GM21529 (cell line): ENCODE data around the gene PCDHA7.
"Not testable (repeated sequence)": the region's sequence is repeated elsewhere in the genome, so short reads cannot be mapped to it uniquely, and the experiment has no call there.

Experiments
- ATAC-seq: cut with Tn5 transposase; IDR thresholded peaks from one replicate; pipeline ENCODE4 v1.9.1; 2021; ENCODE audit not compliant: unreplicated experiment

PCDHA7 gene

GRCh38 chr5:140821375-140822280, 12.4 kb upstream of the PCDHA7 start, which contains the start of gene PCDHA5:
TSS of gene PCDHA5 (plus strand) at chr5:140821613.
- ATAC-seq, result no peak

GRCh38 chr5:140822281-140822629, 11.8 kb upstream of the PCDHA7 start:
- no peak for ATAC-seq

DNA sequence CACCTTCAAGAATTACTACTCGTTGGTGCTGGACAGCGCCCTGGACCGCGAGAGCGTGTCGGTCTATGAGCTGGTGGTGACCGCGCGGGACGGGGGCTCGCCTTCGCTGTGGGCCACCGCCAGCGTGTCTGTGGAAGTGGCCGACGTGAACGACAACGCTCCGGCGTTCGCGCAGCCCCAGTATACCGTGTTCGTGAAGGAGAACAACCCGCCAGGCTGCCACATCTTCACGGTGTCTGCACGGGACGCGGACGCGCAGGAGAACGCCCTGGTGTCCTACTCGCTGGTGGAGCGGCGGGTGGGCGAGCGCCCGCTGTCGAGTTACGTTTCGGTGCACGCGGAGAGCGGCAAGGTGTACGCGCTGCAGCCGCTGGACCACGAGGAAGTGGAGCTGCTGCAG, 11.1 kb upstream of the PCDHA7 start:
- not testable (repeated sequence) for ATAC-seq

DNA sequence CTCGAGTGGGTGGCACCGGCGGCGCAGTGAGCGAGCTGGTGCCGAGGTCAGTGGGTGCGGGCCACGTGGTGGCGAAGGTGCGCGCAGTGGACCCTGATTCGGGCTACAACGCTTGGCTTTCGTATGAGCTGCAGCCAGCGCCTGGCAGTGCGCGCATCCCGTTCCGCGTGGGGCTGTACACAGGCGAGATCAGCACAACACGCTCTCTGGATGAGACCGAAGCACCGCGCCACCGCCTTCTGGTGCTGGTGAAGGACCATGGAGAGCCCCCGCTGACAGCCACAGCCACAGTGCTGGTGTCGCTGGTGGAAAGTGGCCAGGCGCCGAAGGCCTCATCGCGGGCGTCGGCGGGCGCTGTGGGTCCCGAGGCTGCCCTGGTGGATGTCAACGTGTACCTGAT, 10.6 kb upstream of the PCDHA7 start:
- ATAC-seq, result no peak

DNA sequence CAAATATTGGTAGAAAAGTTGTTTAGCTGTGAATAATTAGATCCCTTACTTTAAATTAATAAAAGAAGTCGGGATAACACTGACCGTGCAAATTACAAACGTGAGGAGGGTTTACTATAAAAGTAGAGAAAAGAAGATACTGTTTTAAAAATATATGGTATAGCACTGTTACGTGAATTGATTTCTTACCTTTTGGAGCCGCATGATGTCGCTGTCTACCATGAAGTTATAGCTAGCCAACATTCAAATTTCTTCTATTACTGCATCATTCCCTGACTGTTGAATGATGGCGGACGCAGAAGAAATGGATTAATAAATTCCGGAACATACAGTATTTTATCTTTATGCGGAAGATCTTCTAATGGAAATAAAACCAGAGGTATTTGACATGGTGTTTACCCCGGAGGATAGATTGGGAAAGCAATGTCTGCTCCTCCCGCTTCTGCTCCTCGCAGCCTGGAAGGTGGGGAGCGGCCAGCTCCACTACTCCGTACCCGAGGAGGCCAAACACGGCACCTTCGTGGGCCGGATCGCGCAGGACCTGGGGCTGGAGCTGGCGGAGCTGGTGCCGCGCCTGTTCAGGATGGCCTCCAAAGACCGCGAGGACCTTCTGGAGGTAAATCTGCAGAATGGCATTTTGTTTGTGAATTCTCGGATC, 6.2 kb upstream of the PCDHA7 start, which contains the start of gene PCDHA6:
Gene PCDHA6 (plus strand): TSS at position 257 of the 658 bp plus-strand sequence. CDS start 132 bp downstream, at position 389.
- no peak for ATAC-seq

DNA sequence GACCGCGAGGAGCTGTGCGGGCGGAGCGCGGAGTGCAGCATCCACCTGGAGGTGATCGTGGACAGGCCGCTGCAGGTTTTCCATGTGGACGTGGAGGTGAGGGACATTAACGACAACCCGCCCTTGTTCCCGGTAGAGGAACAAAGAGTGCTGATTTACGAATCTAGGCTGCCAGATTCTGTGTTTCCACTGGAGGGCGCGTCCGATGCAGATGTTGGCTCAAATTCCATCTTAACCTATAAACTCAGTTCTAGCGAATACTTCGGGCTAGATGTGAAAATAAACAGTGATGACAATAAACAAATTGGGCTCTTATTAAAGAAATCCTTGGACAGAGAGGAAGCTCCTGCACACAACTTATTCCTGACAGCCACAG, 5.7 kb upstream of the PCDHA7 start:
- ATAC-seq, result no peak

GRCh38 chr5:140829511-140830501, 4.3 kb upstream of the PCDHA7 start:
- ATAC-seq, result not testable (repeated sequence)

DNA sequence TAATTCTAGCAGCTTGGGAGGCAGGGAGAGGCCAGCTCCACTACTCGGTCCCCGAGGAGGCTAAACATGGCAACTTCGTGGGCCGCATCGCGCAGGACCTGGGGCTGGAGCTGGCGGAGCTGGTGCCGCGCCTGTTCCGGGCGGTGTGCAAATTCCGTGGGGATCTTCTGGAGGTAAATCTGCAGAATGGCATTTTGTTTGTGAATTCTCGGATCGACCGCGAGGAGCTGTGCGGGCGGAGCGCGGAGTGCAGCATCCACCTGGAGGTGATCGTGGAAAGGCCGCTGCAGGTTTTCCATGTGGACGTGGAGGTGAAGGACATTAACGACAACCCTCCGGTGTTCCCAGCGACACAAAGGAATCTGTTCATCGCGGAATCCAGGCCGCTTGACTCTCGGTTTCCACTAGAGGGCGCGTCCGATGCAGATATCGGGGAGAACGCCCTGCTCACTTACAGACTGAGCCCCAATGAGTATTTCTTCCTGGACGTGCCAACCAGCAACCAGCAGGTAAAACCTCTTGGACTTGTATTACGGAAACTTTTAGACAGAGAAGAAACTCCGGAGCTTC, 455 bp downstream of the PCDHA7 start:
- not testable (repeated sequence) for ATAC-seq

DNA sequence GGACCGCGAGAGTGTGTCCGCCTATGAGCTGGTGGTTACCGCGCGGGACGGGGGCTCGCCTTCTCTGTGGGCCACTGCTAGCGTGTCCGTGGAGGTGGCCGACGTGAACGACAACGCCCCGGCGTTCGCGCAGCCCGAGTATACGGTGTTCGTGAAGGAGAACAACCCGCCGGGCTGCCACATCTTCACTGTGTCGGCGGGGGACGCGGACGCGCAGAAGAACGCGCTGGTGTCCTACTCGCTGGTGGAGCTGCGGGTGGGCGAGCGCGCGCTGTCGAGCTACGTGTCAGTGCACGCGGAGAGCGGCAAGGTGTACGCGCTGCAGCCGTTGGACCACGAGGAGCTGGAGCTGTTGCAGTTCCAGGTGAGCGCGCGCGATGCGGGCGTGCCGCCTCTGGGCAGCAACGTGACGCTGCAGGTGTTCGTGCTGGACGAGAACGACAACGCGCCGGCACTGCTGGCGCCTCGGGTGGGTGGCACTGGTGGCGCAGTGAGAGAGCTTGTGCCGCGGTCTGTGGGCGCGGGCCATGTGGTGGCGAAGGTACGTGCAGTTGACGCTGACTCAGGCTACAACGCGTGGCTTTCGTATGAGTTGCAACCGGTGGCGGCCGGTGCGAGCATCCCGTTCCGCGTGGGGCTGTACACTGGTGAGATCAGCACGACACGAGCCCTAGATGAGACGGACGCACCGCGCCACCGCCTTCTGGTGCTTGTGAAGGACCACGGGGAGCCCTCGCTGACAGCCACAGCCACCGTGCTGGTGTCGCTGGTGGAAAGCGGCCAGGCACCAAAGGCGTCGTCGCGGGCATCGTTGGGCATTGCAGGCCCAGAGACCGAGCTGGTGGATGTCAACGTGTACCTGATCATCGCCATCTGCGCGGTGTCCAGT, 1.8 kb downstream of the PCDHA7 start:
- no peak for ATAC-seq

GRCh38 chr5:140840978-140841962, 7.2 kb downstream of the PCDHA7 start, which contains the start of gene PCDHA8:
TSS of gene PCDHA8 (plus strand) at chr5:140841187. CDS start at chr5:140841322, 135 bp downstream.
- ATAC-seq, result no peak

DNA sequence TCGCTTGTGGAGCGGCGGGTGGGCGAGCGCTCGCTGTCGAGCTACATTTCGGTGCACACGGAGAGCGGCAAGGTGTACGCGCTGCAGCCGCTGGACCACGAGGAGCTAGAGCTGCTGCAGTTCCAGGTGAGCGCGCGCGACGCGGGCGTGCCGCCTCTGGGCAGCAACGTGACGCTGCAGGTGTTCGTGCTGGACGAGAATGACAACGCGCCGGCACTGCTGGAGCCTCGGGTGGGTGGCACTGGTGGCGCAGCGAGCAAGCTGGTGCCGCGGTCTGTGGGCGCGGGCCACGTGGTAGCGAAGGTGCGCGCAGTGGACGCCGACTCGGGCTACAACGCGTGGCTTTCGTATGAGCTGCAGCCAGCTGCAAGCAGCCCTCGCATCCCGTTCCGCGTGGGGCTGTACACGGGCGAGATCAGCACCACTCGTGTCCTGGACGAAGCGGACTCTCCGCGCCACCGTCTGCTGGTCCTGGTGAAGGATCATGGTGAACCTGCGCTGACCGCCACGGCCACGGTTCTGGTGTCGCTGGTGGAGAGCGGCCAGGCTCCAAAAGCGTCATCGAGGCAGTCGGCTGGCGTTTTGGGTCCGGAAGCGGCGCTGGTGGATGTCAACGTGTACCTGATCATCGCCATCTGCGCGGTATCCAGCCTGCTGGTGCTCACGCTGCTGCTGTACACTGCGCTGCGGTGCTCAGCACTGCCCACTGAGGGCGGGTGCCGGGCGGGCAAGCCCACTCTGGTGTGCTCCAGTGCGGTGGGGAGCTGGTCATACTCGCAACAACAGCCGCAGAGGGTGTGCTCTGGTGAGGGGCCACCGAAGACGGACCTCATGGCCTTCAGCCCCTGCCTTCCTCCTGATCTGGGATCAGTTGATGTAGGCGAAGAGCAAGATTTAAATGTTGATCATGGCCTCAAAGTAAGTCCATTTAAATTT, 9.0 kb downstream of the PCDHA7 start:
- ATAC-seq, result no peak

DNA sequence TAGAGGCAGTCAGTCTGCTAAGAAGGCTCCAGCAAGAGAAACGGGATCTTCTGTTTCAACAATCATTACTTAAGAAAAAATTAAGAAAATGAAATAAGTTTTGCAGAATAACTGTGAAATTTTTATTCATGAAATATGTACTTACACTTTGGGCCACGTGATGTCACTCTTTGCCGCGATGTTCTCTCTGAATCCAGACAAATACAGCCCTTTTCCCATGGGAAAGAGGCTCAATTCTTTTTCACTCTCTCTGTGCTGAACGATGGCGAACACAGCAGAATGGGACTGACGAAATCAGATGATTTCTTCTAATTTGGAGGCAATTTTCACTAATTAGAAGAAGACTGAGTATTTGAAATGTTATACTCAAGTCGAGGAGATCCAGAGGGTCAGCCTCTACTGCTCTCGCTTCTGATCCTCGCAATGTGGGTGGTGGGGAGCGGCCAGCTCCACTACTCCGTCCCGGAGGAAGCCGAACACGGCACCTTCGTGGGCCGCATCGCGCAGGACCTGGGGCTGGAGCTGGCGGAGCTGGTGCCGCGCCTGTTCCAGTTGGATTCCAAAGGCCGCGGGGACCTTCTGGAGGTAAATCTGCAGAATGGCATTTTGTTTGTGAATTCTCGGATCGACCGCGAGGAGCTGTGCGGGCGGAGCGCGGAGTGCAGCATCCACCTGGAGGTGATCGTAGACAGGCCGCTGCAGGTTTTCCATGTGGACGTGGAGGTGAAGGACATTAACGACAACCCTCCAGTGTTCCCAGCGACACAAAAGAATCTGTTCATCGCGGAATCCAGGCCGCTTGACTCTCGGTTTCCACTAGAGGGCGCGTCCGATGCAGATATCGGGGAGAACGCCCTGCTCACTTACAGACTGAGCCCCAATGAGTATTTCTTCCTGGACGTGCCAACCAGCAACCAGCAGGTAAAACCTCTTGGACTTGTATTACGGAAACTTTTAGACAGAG, 14.4 kb downstream of the PCDHA7 start, which contains the start of gene PCDHA9:
Gene PCDHA9 (plus strand): TSS at position 244 of the 964 bp plus-strand sequence. CDS start 114 bp downstream, at position 358.
- not testable (repeated sequence) for ATAC-seq

DNA sequence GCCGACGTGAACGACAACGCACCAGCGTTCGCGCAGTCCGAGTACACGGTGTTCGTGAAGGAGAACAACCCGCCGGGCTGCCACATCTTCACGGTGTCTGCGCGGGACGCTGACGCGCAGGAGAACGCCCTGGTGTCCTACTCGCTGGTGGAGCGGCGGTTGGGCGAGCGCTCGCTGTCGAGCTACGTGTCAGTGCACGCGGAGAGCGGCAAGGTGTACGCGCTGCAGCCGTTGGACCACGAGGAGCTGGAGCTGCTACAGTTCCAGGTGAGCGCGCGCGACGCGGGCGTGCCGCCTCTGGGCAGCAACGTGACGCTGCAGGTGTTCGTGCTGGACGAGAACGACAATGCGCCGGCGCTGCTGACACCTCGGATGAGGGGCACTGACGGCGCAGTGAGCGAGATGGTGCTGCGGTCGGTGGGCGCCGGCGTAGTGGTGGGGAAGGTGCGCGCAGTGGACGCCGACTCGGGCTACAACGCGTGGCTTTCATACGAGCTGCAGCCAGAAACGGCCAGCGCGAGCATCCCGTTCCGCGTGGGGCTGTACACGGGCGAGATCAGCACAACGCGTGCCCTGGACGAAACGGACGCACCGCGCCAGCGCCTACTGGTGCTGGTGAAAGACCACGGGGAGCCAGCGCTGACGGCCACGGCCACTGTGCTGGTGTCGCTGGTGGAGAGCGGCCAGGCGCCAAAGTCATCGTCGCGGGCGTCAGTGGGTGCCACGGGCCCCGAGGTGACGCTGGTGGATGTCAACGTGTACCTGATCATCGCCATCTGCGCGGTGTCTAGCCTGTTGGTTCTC, 16.0 kb downstream of the PCDHA7 start:
- ATAC-seq, result not testable (repeated sequence)

- no peak for ATAC-seq
Observed at GRCh38 chr5:140855772-140856674, 22.0 kb downstream of the PCDHA7 start, which contains the start of gene PCDHA10. TSS of gene PCDHA10 (plus strand) at chr5:140855897. CDS start at chr5:140856049, 152 bp downstream.
